ENCODE data around the gene SH3RF3.

Gene SH3RF3

GRCh38 chr2:109384308-109385271 is 255.6 kb downstream of the SH3RF3 start:
- DNase-seq, result no peak

GRCh38 chr2:109385506-109385905 is 256.5 kb downstream of the SH3RF3 start:
- no peak for DNase-seq

GRCh38 chr2:109386004-109386695 is 257.1 kb downstream of the SH3RF3 start:
- no peak for DNase-seq

GRCh38 chr2:109387221-109387735 is 258.3 kb downstream of the SH3RF3 start:
- no peak for DNase-seq

- no peak for DNase-seq
These were observed 258.9 kb downstream of the SH3RF3 start for GRCh38 chr2:109387778-109388469.

- no peak for DNase-seq
These were observed 262.2 kb downstream of the SH3RF3 start for GRCh38 chr2:109391243-109391642.

GRCh38 chr2:109392140-109392539 is 263.1 kb downstream of the SH3RF3 start:
- DNase-seq, result no peak

- DNase-seq, result no peak
These were observed 264.0 kb downstream of the SH3RF3 start for GRCh38 chr2:109392816-109393661.

GRCh38 chr2:109393662-109393972 is 264.6 kb downstream of the SH3RF3 start:
- no peak for DNase-seq

GRCh38 chr2:109395494-109396201 is 266.6 kb downstream of the SH3RF3 start:
- no peak for DNase-seq

- DNase-seq, result no peak
These were observed 267.5 kb downstream of the SH3RF3 start for GRCh38 chr2:109396202-109397180.

GRCh38 chr2:109397893-109398292 is 268.9 kb downstream of the SH3RF3 start:
- DNase-seq, result no peak

- DNase-seq, result no peak
These were observed 269.5 kb downstream of the SH3RF3 start for GRCh38 chr2:109398366-109399015.

- DNase-seq, result no peak
These were observed 270.1 kb downstream of the SH3RF3 start for GRCh38 chr2:109399066-109399465.

- DNase-seq, result no peak
These were observed 271.1 kb downstream of the SH3RF3 start for GRCh38 chr2:109400102-109400501.

GRCh38 chr2:109401370-109401769 is 272.4 kb downstream of the SH3RF3 start:
- DNase-seq, result no peak

- no peak for DNase-seq
These were observed 273.2 kb downstream of the SH3RF3 start for GRCh38 chr2:109402180-109402579.

GRCh38 chr2:109402980-109403840 is 274.2 kb downstream of the SH3RF3 start:
- no peak for DNase-seq

- DNase-seq, result no peak
These were observed 274.8 kb downstream of the SH3RF3 start for GRCh38 chr2:109403841-109404201.

Measured in CD4-positive, alpha-beta T cell treated with Interleukin-21 for 1 hour (primary cell).